ENCODE measurements around the gene GPR27.

GPR27 gene

GRCh38 chr3:71785532-71786216, 32.0 kb downstream of the GPR27 start:
- DNase-seq (ENCODE audit: low read depth) = no peak

- no peak for DNase-seq (ENCODE audit: low read depth)
Observed at GRCh38 chr3:71786217-71786549, 32.5 kb downstream of the GPR27 start.

- DNase-seq (ENCODE audit: low read depth) = no peak
Observed at GRCh38 chr3:71786551-71786950, 32.9 kb downstream of the GPR27 start.

GRCh38 chr3:71787851-71788405, 34.3 kb downstream of the GPR27 start:
- DNase-seq (ENCODE audit: low read depth) = no peak

- no peak for DNase-seq (ENCODE audit: low read depth)
Observed at GRCh38 chr3:71789922-71790321, 36.3 kb downstream of the GPR27 start.

- DNase-seq (ENCODE audit: low read depth) = no peak
Observed at GRCh38 chr3:71791634-71792033, 38.0 kb downstream of the GPR27 start.

GRCh38 chr3:71796290-71796689, 42.6 kb downstream of the GPR27 start:
- no peak for DNase-seq (ENCODE audit: low read depth)

GRCh38 chr3:71797455-71797854, 43.8 kb downstream of the GPR27 start:
- DNase-seq (ENCODE audit: low read depth) = no peak

- no peak for DNase-seq (ENCODE audit: low read depth)
Observed at GRCh38 chr3:71800023-71800422, 46.4 kb downstream of the GPR27 start.

- DNase-seq (ENCODE audit: low read depth) = no peak
Observed at GRCh38 chr3:71801986-71802385, 48.3 kb downstream of the GPR27 start.

GRCh38 chr3:71803248-71803647, 49.6 kb downstream of the GPR27 start:
- DNase-seq (ENCODE audit: low read depth) = no peak

GRCh38 chr3:71805199-71805598, 51.5 kb downstream of the GPR27 start:
- no peak for DNase-seq (ENCODE audit: low read depth)

GRCh38 chr3:71805691-71806090, 52.0 kb downstream of the GPR27 start:
- no peak for DNase-seq (ENCODE audit: low read depth)

Data from amniotic epithelial cell (primary cell).